RPMI7951 (cell line): Measurements from ENCODE around the gene CCL20. TPM values are rescaled to one million over a fixed set of nuclear protein-coding genes. Genes with fewer than 3 reads are reported as not detected.

ENCODE experiments used
- DNase-seq: peaks from one replicate; pipeline ENCODE4 v3.0.0-alpha.2; 2012; ENCODE audit warnings: low read depth
- total RNA-seq: library from RNA; depleted of rRNA; stranded (reverse); fragments of >200 nt; shearing (Covaris generic); gene quantifications from 2 replicates; pipeline ENCODE4 v1.2.3, GENCODE V29; 2014

Gene CCL20
- total RNA-seq, 1 experiment from 2014 or later = 3.8 TPM

- no peak for DNase-seq
Observed at GRCh38 chr2:227802882-227803281, 10.8 kb upstream of the CCL20 start.

GRCh38 chr2:227804975-227805374 lies 8.7 kb upstream of the CCL20 start:
- DNase-seq = peak; percentile 90

GRCh38 chr2:227805578-227805977 lies 8.1 kb upstream of the CCL20 start:
- peak; percentile 76 for DNase-seq

- no peak for DNase-seq
Observed at GRCh38 chr2:227808936-227809335, 4.7 kb upstream of the CCL20 start.

- DNase-seq = no peak
Observed at GRCh38 chr2:227812001-227812400, 1.6 kb upstream of the CCL20 start.

- DNase-seq = no peak
Observed at GRCh38 chr2:227813229-227813561, 447 bp upstream of the CCL20 start.

GRCh38 chr2:227815066-227815465 lies 1.4 kb downstream of the CCL20 start:
- no peak for DNase-seq

- DNase-seq = no peak
Observed at GRCh38 chr2:227816507-227817294, 3.1 kb downstream of the CCL20 start.

- DNase-seq = no peak
Observed at GRCh38 chr2:227817336-227817735, 3.7 kb downstream of the CCL20 start.

GRCh38 chr2:227817850-227818674 lies 4.4 kb downstream of the CCL20 start:
- peak; percentile 100 for DNase-seq

GRCh38 chr2:227818675-227819397 lies 5.2 kb downstream of the CCL20 start:
- DNase-seq = peak; percentile 80

- no peak for DNase-seq
Observed at GRCh38 chr2:227819398-227819697, 5.7 kb downstream of the CCL20 start.

- peak; percentile 59 for DNase-seq
Observed at GRCh38 chr2:227821043-227821942, 7.7 kb downstream of the CCL20 start.

GRCh38 chr2:227822416-227823003 lies 8.9 kb downstream of the CCL20 start:
- peak; percentile 69 for DNase-seq

- DNase-seq = no peak
Observed at GRCh38 chr2:227823922-227824321, 10.3 kb downstream of the CCL20 start.

- no peak for DNase-seq
Observed at GRCh38 chr2:227824711-227825110, 11.1 kb downstream of the CCL20 start.

GRCh38 chr2:227826019-227826521 lies 12.4 kb downstream of the CCL20 start:
- peak; percentile 38 for DNase-seq

- DNase-seq = no peak
Observed at GRCh38 chr2:227826563-227826962, 12.9 kb downstream of the CCL20 start.

GRCh38 chr2:227827143-227827542 lies 13.5 kb downstream of the CCL20 start:
- no peak for DNase-seq

- no peak for DNase-seq
Observed at GRCh38 chr2:227828477-227828912, 14.9 kb downstream of the CCL20 start.

GRCh38 chr2:227829337-227829736 lies 15.7 kb downstream of the CCL20 start:
- DNase-seq = no peak
